ENCODE results near the gene LAG3. TPM values are rescaled to one million over a fixed set of nuclear protein-coding genes. Genes with fewer than 3 reads are reported as not detected.

The LAG3 gene
- total and polyA plus RNA-seq, 10 of the 15 experiments (the other 5 are each of a cell fraction or from before 2014, with no cell fraction given), result 0.52 to 4.2 (median 1.0) TPM; not detected in 1

GRCh38 chr12:6752921-6753771 is 19.2 kb upstream of the LAG3 start, which contains the start of gene MLF2:
TSS of gene MLF2 (minus strand) at chr12:6753141. CDS start at chr12:6752334, 807 bp downstream.
- peak within 1 kb of the TSS; percentile 80 for H3K4me3 ChIP-seq
- no peaks in the 10 kb centered on the region for H3K9me3 ChIP-seq (replicated peaks; ENCODE audit: control insufficient read depth, insufficient read depth, low read length)
- ChIA-PET POLR2A (interaction anchor here (0.6 to 4.5 kb wide), 34 partner anchors 9 to 217 kb away, joined by 3 to 60 read pairs (median 4); partner anchors contain the start of genes C12orf57, CDCA3, COPS7A and LAG3), RAD21 (ENCODE audit: unreplicated experiment) (interaction anchor here (0.7 to 4.4 kb wide), 35 partner anchors 8 to 260 kb away, joined by 3 to 68 read pairs (median 6); partner anchors contain the start of genes CDCA3, COPS7A, GPR162 and LPAR5), SMC1A (ENCODE audit: uncharacterized antibody, unreplicated experiment) (interaction anchor here (0.6 to 4.8 kb wide), 33 partner anchors 10 to 185 kb away, joined by 3 to 84 read pairs (median 4); partner anchors contain the start of genes CD4, CDCA3, COPS7A and GNB3), CTCF (interaction anchor here (0.6 to 10.9 kb wide), 50 partner anchors 8 to 385 kb away, joined by 3 to 221 read pairs (median 4); partner anchors contain the start of genes CD4, CDCA3, COPS7A and GPR162)
- intact Hi-C loops (cut with micrococcal nuclease; ENCODE audit: unreplicated experiment) (loop anchor here (1.0 kb wide), 4 partner anchors 11 to 72 kb away; partner anchors contain the start of gene ZNF384), in situ Hi-C loops (cut with MboI) (loop anchor here (5.0 kb wide), 1 partner anchor 74 kb away; the partner anchor contains the start of gene P3H3)
- no peaks in the 10 kb centered on the region for H3K27me3 ChIP-seq (replicated peaks in 1 of 2; ENCODE audit: control insufficient read depth in 2 of 2, insufficient read depth in 2 of 2, low read length in 1 of 2)
- H3K79me2 ChIP-seq (ENCODE audit: control insufficient read depth, insufficient read depth, low read length), result peaks cover 18% of the 10 kb centered on the region
- peaks cover 5 to 14% of the 10 kb centered on the region in 2 experiments; a peak in 3 of 4 replicates for H3K36me3 ChIP-seq (ENCODE audit: control insufficient read depth in 2 of 2, insufficient read depth in 2 of 2, low read length in 1 of 2)
- BruUV-seq (replicated peaks), result TSS peak; percentile 92
- FAIRE-seq, result peak; percentile 99
- DNase-seq (ENCODE audit: low read depth, low spot score), result peak; percentile 94
- no peaks in the 10 kb centered on the region for H4K20me1 ChIP-seq (ENCODE audit: control insufficient read depth, insufficient read depth)
- whole genome bisulfite sequencing (ENCODE audit: insufficient coverage, insufficient replicate concordance, low lambda C conversion rate, missing lambda C conversion rate), result 1% methylated on average over 62 of the region's 62 CpGs
- peaks cover 11% of the 10 kb centered on the region for H3K4me1 ChIP-seq (ENCODE audit: control insufficient read depth, insufficient read depth, low read length)
- ATAC-seq, result peak; percentile 95
- H3K9ac ChIP-seq (ENCODE audit: control insufficient read depth, insufficient read depth, low read length), result peak within 1 kb of the TSS; percentile 97
- H3K27ac ChIP-seq (ENCODE audit: control insufficient read depth, insufficient read depth), result peak within 1 kb of the TSS; percentile 99
- H3K4me2 ChIP-seq (ENCODE audit: control insufficient read depth, insufficient read depth), result peak within 1 kb of the TSS; percentile 100
- H2AFZ ChIP-seq (ENCODE audit: control insufficient read depth, low read depth, low read length), result peak within 1 kb of the TSS; percentile 95
- peak; percentile 80 for TF ChIP-seq NR2F1 (conservative IDR thresholded peaks at IDR 0.05)
- TF ChIP-seq EZH2 (IDR thresholded peaks at IDR 0.05; ENCODE audit: borderline replicate concordance, control insufficient read depth, low read depth, low read length), result no peak
- no peak for TF ChIP-seq IRF4 (IDR thresholded peaks at IDR 0.05; ENCODE audit: low read depth, low read length)
- peak; percentile 29; the same call in 1 of the 2 replicates for TF ChIP-seq TBL1XR1 (IDR thresholded peaks at IDR 0.05; ENCODE audit: low read depth, low read length)
- TF ChIP-seq KAT2A (conservative IDR thresholded peaks at IDR 0.05; ENCODE audit: control insufficient read depth, low read depth, low read length), result no peak
- TF ChIP-seq SMAD5 (IDR thresholded peaks at IDR 0.05; ENCODE audit: low read depth), result peak; percentile 72; the same call in 1 of the 2 replicates
- no peak for TF ChIP-seq SPI1 (IDR thresholded peaks at IDR 0.05; ENCODE audit: borderline replicate concordance, insufficient read depth, low read depth, low read length)
- no peak for TF ChIP-seq FOS (IDR thresholded peaks at IDR 0.05; ENCODE audit: borderline replicate concordance, extremely low read depth, insufficient read length)
- peak; percentile 51; the same call in 1 of the 2 replicates for TF ChIP-seq EED (IDR thresholded peaks at IDR 0.05; ENCODE audit: low read depth)
- no peak for TF ChIP-seq FOXM1 (IDR thresholded peaks at IDR 0.05; ENCODE audit: low read depth, low read length)
- peak; percentile 88 for TF ChIP-seq ELK1 (IDR thresholded peaks at IDR 0.05; ENCODE audit: low read depth, low read length)
- TF ChIP-seq ZSCAN29 (IDR thresholded peaks at IDR 0.05), result no peak
- peak; percentile 61 for TF ChIP-seq E2F8 (IDR thresholded peaks at IDR 0.05; ENCODE audit: low read depth, partially characterized antibody)
- TF ChIP-seq MAX (IDR thresholded peaks at IDR 0.05; ENCODE audit: low read depth, low read length), result peak; percentile 4
- no peak for TF ChIP-seq NRF1 (conservative IDR thresholded peaks at IDR 0.05; ENCODE audit: low read depth, low read length)
- TF ChIP-seq POU2F2 (IDR thresholded peaks at IDR 0.05; ENCODE audit: borderline replicate concordance, low read depth, low read length), result peak; percentile 32; the same call in 2 of the 3 replicates
- TF ChIP-seq BRCA1 (IDR thresholded peaks at IDR 0.05; ENCODE audit: low read depth, low read length), result no peak
- TF ChIP-seq HDAC2 (IDR thresholded peaks at IDR 0.05), result no peak

Measured in GM12878 (cell line).